ENCODE results near the gene CROCC2. TPM values are rescaled to one million over a fixed set of nuclear protein-coding genes. Genes with fewer than 3 reads are reported as not detected.

The CROCC2 gene
- total and polyA plus RNA-seq, 2 of the 13 experiments (the other 11 are each of a cell fraction or from before 2014, with no cell fraction given): not detected

DNA sequence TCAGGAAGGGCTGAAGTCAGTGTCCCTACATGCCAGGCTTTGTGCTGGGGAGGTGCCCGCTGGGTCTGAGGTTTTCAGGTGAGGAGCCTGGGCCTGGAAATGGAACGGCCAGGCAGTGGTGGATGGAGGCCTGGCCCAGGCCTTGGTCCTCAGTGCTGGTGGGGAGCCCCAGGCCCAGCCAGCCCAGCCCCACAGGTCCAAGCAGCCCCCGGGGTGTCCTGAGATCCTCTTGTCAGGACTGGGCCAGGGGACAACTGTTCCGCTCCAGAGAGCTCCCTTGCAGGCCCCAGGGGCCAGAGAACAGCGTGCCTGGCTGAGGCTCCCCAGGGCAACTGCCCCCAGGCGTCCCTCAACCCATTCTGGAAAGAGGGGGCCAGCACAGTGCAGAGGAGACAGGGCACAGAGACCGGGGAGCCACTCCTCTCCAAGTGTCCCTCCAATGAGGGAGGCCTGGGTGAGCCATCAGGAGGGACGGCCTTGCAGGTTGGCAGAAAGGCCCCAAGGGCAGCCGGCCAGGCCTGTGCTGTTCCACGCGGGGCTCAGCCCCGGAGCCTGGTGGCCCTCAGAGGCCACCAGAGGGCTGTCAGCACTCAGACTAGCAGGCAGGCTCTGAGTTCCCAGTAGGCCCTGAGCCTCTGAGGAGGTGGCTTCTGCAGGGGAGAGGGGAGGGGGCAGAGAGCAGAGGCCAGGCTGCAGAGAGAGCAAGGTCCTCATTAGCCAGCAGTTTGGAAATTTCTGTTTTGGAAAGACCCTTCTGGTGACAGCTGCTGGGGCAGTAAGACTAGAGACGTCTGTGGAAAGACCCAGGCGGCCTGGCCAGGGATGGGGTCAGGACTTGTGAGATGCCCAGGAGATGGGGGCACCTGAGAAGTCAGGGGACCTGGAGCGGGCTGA is 62.8 kb downstream of the CROCC2 start (continued):
- TF ChIP-seq HMGXB4 (CRISPR knock-in tag; IDR thresholded peaks at IDR 0.05; ENCODE audit: borderline replicate concordance in 1 of 2, low read depth in 1 of 2): peak; percentile 72 to 87; a peak in 3 of 4 replicates
- TF ChIP-seq ESRRA (CRISPR knock-in tag; IDR thresholded peaks at IDR 0.05; ENCODE audit: low read depth): peak; percentile 30; the same call in 1 of the 2 replicates
- TF ChIP-seq ZC3H4 (CRISPR knock-in tag; IDR thresholded peaks at IDR 0.05; ENCODE audit: borderline replicate concordance): no peak
- peak; percentile 50; the same call in 1 of the 2 replicates for TF ChIP-seq ZNF343 (CRISPR knock-in tag; IDR thresholded peaks at IDR 0.05)
- TF ChIP-seq REPIN1 (CRISPR knock-in tag; IDR thresholded peaks at IDR 0.05; ENCODE audit: borderline replicate concordance, low read depth): no peak
- no peak for TF ChIP-seq RARA (CRISPR knock-in tag; IDR thresholded peaks at IDR 0.05)
- TF ChIP-seq CBX2 (IDR thresholded peaks at IDR 0.05; ENCODE audit: low read depth, low read length): no peak
- TF ChIP-seq CBX2 (CRISPR knock-in tag; IDR thresholded peaks at IDR 0.05; ENCODE audit: low read depth): no peak
- TF ChIP-seq, protein P1, sequence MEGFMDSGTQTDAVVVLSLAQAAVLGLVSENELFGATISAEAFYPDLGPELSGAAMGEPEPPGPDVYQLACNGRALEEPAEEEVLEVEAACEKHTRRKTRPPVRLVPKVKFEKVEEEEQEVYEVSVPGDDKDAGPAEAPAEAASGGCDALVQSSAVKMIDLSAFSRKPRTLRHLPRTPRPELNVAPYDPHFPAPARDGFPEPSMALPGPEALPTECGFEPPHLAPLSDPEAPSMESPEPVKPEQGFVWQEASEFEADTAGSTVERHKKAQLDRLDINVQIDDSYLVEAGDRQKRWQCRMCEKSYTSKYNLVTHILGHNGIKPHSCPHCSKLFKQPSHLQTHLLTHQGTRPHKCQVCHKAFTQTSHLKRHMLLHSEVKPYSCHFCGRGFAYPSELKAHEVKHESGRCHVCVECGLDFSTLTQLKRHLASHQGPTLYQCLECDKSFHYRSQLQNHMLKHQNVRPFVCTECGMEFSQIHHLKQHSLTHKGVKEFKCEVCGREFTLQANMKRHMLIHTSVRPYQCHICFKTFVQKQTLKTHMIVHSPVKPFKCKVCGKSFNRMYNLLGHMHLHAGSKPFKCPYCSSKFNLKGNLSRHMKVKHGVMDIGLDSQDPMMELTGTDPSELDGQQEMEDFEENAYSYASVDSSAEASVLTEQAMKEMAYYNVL (CRISPR knock-in tag; IDR thresholded peaks at IDR 0.05; ENCODE audit: borderline replicate concordance): no peak
- TF ChIP-seq RFX1 (IDR thresholded peaks at IDR 0.05): no peak
- TF ChIP-seq ZNF431 (CRISPR knock-in tag; IDR thresholded peaks at IDR 0.05; ENCODE audit: borderline replicate concordance, low read depth): no peak
- TF ChIP-seq CEBPG (CRISPR knock-in tag; IDR thresholded peaks at IDR 0.05): no peak
- TF ChIP-seq RFXAP (CRISPR knock-in tag; IDR thresholded peaks at IDR 0.05; ENCODE audit: borderline replicate concordance): peak; percentile 58; the same call in 1 of the 2 replicates
- TF ChIP-seq, protein P2, sequence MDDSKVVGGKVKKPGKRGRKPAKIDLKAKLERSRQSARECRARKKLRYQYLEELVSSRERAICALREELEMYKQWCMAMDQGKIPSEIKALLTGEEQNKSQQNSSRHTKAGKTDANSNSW (CRISPR knock-in tag; IDR thresholded peaks at IDR 0.05; ENCODE audit: borderline replicate concordance): no peak
- no peak for TF ChIP-seq FOXK1 (CRISPR knock-in tag; IDR thresholded peaks at IDR 0.05; ENCODE audit: borderline replicate concordance, low read depth)
- peak; percentile 75; the same call in 1 of the 2 replicates for TF ChIP-seq ZNF543 (CRISPR knock-in tag; IDR thresholded peaks at IDR 0.05)
- no peak for TF ChIP-seq SNAPC5 (CRISPR knock-in tag; IDR thresholded peaks at IDR 0.05; ENCODE audit: borderline replicate concordance)
- TF ChIP-seq HNRNPH1 (optimal IDR thresholded peaks at IDR 0.05; ENCODE audit: low read depth, low read length): no peak
- TF ChIP-seq ZNF446 (CRISPR knock-in tag; IDR thresholded peaks at IDR 0.05): no peak
- peak; percentile 16; the same call in 1 of the 2 replicates for TF ChIP-seq HOXA3 (CRISPR knock-in tag; IDR thresholded peaks at IDR 0.05)
- TF ChIP-seq ZFP62 (CRISPR knock-in tag; IDR thresholded peaks at IDR 0.05): no peak
- no peak for TF ChIP-seq CHD4 (IDR thresholded peaks at IDR 0.05; ENCODE audit: borderline replicate concordance, low read length)
- TF ChIP-seq SRSF4 (IDR thresholded peaks at IDR 0.05; ENCODE audit: low read depth, low read length, poor library complexity, severe bottlenecking): no peak
- TF ChIP-seq ETV5 (CRISPR knock-in tag; IDR thresholded peaks at IDR 0.05; ENCODE audit: borderline replicate concordance): no peak
- no peak for TF ChIP-seq CENPBD1 (CRISPR knock-in tag; IDR thresholded peaks at IDR 0.05; ENCODE audit: borderline replicate concordance, low read depth)
- TF ChIP-seq SALL1 (CRISPR knock-in tag; IDR thresholded peaks at IDR 0.05): peak; percentile 73

Measured in HepG2 (cell line).